SIG-M5 treated with dmso at 0.1 percent for 504 hours (cell line): Measurements from ENCODE around the gene BSCL2.
"Not testable (repeated sequence)": the region's sequence is repeated elsewhere in the genome, so short reads cannot be mapped to it uniquely, and the experiment has no call there.

Experiments
- DNase-seq: peaks from one replicate; lab custom pipeline; 2025; ENCODE audit not compliant: unreplicated experiment; lab: John Stamatoyannopoulos, UW

Gene BSCL2

DNA sequence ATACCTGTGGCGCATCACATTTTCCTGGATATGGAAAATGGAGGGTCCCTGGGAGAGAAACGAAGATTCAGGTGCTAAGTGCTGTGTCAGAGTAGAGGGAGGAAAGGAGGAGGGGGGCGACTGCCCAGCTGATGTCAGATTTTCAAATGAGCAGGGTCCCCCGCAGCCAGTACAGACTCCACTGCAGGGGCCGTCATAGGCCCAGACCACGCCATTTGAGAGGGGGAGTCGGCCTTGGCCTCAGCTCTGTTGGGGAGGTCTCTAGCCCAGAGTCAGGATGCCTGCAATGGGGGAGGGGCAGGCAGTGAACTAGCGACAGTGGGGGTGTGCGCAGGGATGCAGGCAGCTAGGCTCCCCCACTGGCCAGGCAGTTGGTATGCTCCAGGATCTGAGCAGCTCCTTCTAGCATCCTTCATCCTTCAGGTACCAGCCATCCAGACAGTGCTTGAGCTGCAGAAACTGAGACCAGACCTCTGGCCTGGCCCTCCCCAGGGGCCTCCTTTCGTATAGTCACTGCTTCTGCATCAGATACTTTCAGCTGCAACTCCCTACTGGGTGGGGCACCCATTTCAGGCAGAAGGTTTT, at the start of gene BSCL2, which contains the start of gene GNG3:
Gene BSCL2 (minus strand): TSS at position 148 of the 585 bp plus-strand sequence. CDS start 229 bp downstream, outside the sequence.
Gene GNG3 (plus strand): TSS at position 400 of the 585 bp plus-strand sequence. CDS start 620 bp downstream, outside the sequence.
- no peak for DNase-seq

DNA sequence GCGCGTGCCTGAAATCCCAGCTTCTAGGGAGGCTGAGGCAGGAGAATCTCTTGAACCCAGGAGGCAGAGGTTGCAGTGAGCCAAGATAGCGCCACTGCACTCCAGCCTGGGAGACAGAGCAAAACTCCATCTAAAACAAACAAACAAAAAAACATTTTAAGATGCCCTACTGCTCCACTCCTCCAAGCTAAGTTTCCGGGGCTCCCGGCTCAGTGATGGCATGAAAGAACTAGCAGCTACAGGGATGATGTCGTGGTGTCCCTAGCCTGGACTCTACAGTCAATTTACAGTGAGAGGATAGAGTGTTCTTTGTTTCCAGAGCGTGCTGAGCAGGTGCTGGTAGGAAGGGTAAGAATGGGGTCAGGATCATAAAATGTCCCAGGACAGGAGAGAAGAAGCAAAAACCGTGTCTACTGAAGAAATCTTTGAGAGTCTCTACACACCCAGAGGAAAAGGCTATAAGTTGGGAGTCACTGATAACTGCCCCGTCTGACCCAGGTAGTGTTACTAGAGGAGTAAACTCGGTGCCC, 47.9 kb upstream of the BSCL2 start:
- no peak for DNase-seq

GRCh38 chr11:62753736-62754603, 46.7 kb upstream of the BSCL2 start, which contains the start of gene ZBTB3:
Gene ZBTB3 (minus strand): TSS chr11:62754160. CDS start chr11:62753664, 496 bp downstream.
- peak; percentile 100 for DNase-seq

DNA sequence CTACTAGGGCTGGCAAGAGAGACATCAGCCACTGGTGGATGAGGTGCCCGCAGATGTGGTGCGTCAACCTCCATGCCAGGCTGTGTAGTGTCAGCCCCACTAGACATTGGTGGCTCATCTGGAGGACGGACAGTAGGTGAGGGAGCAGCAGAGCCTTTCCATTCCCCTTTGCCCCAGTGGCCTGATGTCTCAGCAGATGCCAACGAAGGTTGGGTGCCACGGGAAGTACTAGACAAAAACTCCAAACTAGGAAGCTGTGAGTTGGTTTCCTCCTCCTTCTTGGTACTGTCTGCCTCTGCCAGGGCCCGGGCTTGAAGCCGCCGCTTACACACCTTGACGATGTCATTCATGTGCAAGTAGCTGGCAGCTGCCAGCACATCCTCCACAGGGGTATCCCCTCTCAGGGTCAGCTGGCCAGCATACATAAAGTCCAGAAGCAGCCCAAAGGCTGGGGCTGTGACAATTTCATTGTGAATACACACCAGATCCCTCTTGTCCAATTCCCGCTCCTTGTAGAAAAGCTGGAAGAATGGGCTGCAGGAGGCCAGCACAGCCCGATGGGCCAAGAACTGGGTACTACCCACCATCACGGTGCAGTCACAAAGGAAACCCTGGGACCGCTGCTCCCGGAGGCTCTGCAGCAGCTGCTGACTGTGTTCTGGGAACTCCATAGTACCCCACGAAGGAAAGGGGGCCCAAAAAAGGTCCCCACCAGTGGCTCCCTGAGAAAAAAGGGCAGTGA, 45.9 kb upstream of the BSCL2 start:
- no peak for DNase-seq

DNA sequence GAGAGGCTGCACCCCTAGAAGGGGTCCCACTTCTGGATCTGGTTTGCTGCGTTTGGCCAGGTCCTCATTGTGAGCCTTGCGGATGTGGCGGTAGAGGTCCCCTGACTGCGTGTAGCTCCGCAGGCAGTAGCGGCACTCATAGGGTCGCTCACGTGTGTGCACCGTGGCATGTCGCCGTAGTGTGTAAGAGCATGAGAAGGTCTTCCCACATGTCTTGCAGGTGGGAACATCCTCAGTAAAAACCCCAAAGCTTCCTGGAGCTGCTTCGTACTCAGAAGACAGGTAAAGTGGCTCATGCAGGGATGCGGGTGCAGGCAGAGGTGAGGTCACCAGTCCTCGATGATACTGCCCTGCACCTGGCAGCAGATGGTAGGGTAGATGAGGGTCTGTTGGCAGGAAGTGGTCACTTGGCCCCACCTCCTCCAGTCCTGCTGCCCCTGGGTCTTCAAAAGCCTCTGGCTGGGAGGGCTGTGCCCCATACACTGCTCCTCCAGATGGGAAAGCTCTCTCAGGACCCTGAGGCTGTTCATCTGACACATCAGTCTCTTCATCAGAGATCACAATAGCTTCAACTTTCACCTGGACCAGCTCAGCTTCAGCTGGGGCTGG, 45.1 kb upstream of the BSCL2 start:
- no peak for DNase-seq

DNA sequence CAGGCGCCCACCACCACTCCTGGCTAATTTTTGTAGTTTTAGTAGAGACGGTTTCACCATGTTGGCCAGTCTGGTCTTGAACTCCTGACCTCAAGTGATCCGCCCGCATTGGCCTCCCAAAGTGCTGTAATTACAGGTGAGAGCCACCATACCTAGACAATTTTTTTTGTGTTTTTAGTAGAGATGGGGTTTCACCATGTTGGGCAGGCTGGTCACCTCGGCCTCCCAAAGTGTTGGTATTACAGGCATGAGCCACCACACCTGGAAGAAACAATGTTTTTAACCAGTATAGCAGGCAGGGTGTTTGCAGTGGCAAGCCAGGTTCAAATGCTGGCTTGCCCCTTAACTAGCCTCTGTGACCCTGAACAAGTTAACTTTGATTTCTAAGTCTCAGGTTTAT, 42.7 kb upstream of the BSCL2 start:
- not testable (repeated sequence) for DNase-seq

GRCh38 chr11:62747475-62748160, 40.4 kb upstream of the BSCL2 start:
- DNase-seq, result no peak

DNA sequence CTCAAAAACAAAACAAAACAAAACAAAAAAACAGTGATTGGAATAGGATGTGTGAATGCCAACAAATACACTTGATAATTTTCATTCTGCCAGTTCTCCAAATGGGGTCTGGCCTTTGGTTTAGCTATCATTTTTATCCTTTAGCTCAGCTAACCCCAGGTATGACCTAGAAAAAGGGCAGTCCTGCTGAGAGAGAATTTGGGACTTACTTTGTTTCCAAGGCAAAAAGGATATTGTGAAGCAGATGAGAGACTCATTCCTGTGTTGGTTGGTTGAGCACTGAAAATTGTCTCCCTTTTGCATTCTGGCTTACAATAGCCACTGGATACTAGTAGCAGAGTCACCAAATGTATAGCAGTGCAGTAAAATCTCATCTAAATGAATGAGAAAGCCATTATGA, 30.0 kb upstream of the BSCL2 start:
- no peak for DNase-seq

DNA sequence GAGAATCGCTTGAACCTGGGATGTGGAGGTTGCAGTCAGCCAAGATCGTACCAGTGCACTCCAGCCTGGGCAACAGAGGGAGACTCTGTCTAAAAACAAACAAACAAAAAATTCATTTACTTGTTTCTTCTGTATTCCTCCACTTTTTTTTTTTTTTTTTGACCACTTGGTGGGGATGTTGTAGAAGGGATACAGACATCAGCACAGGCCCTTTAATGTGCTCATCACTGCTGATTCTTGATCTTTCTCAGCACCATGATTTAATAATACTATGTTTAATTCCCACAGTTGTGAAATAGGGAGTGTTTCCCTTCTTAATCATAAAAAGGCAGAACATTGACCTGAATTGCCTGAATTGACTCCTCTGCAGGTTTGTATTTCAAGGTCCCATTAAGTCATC, 25.6 kb upstream of the BSCL2 start:
- DNase-seq, result no peak

- not testable (repeated sequence) for DNase-seq
Observed at GRCh38 chr11:62730076-62730475, 22.9 kb upstream of the BSCL2 start.

DNA sequence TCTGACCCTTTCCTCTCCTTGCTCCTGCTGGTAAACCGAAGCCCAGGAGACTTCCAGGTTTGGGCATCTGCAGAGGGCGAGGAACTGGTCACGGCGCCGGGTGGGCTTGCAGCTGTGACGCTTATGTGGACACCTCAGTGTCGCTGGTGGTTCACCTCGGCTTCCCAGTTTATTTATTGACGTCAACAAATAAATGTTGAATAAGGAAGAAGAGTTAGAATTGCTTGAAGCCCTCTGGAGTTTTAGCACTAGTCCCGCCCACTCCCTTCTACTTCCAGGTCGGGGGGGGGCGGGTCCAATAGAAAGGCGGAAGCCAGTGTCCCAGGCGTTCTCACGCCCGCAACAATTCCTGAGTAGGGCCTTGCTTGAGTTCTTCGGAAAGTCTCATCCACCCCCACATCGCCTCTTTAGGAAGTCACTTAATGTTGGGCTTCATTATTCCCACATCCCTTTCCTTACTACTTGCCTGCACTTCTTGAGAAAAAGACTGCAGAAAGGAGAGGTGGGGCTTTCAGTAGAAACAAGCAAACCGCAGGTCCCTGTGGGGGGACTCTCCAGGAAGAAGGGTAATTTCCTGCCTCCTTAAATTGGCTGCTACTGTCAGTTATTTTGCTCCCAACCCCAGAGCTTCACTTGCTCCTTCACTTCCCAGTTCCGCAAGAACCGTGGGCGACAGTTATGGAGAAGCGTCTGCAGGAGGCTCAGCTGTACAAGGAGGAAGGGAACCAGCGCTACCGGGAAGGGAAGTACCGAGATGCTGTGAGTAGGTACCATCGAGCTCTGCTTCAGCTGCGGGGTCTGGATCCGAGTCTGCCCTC, 21.2 kb upstream of the BSCL2 start, which contains the start of gene TTC9C:
Gene TTC9C (plus strand): TSS at position 316 of the 818 bp plus-strand sequence. CDS start 363 bp downstream, at position 679.
- peak; percentile 89 for DNase-seq

- peak; percentile 96 for DNase-seq
Observed at GRCh38 chr11:62727872-62728170, 20.6 kb upstream of the BSCL2 start.

DNA sequence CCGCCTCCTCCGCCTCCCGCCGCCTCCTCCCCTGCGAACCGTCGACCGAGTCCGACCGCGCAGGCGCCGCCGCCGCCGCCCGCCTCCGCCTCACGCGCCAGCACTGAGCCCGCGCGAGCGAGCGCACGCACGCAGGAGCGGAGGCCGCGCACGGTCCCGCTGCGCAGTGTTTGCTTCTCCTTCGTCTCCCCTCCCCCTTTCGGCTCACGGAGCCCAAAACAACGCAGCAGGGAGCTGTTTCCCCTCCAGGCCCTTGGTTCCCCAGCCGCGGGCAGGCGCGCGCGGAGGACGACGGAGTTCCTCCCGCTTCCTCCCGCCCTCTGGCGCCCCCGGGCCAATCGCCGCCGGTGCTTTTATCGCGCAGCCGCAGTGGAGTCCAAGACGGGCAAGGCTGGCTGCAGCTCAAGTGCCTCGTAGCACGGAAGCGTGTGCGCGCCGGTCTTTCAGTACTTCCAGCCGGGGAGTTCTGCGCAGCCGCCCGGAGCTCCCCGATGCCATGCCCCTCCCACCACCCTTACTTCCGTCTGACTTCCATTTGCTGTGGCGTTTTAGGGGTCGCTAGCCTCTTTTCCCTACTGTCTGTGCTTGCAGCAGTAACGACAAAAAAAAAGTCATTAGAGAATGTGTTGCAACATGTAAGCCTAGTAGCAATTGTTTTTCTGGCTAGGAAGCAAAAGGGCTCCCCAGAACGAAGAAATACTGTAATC, 20.1 kb upstream of the BSCL2 start, which contains the start of gene HNRNPUL2:
Gene HNRNPUL2 (minus strand): TSS at position 293 of the 707 bp plus-strand sequence. CDS start 301 bp downstream, outside the sequence.
- peak; percentile 98 for DNase-seq

DNA sequence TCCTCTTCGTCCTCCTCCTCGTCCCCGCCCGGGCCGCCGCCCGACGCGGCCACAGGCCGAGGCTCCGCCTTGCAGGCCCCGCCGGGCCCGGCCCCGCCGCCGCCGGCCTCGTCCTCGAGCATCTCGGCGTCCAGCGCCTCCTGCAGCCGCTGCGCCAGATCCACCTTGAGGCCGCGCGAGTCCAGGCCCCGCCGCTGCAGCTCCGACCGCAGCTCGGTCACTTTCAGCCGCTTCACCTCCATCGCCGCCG, 19.6 kb upstream of the BSCL2 start:
- no peak for DNase-seq

DNA sequence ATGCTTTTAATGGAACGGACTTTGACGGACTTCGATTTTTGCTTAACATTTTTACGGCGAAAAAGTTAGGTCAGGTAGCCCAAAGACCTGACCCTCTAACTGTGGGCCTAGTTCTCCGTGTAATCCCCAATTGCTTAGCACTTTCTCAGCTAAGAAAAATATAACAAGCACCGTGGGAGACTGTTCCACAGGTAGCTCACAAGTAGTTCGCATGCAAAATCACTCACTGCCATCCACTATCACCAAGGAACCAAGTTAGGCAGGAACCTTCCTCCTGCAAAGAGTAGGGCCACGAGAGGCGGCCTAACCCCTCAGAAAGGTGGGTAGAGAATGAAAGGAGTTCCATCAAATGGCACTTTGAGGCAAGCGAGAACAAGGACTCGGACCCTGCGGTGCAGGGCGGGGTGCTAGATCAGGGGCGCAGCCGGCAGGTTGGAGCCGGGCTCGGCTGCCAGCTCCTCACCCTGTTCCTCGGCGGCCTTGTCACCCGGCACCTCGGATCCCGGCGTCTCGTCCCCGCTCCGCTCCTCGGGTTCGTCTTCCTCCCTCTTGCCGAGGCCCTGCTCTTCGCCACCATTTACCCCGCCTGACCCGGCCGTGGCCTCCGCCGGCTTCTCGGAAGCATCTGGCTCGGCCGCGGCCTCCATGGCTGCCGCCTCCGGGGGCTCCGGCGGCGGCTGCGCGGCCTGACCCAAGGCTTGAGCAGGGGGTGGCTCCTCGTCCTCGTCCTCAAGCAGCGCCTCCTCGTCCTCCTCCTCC, 19.1 kb upstream of the BSCL2 start:
- DNase-seq, result no peak

DNA sequence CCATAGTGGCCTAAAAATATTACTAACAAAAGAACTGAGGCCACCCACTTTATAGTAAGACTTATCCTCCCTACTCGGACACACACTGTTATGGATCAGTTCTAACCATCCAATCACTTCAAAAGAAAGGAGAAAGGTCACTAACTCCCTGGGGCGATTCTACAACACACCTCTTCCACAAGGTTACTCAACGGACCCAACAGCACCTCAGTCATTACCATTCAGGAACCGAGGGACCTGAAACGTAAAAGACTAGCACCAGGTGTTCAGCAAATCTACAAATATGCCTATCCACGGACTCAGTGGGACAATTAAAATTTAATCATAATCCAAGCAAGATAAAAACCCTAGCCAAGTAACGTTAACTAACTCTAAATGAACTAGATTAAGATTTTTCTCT, 18.4 kb upstream of the BSCL2 start:
- DNase-seq, result no peak

DNA sequence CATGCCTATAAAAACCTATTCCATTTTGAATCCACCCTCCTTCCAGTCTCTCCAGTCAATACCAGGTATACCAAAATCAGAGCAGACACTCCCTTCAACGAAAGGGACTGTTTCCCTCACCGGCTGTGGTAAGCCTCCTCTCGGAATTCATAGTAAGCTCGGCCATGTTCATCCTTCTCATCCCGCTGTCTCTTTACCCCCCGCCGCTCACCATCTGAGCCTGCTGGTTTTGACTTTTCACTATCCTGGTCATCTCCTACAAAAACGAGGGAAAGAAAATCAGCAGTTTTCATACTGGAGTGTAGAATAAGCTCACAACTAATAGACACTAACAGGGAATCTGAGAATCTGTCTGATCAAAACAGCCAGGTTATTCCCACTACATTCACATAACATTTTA, 16.9 kb upstream of the BSCL2 start:
- DNase-seq, result no peak

GRCh38 chr11:62721994-62722393, 14.8 kb upstream of the BSCL2 start:
- DNase-seq, result peak; percentile 46
